Neural progenitor cell (in vitro differentiated cells): Measurements from ENCODE around the gene TMEM217.

Experiments
- EZH2 ChIP-seq: fragments of 200-600 bp; sonication (generic); IDR thresholded peaks from 2 replicates; pipeline ENCODE4 v1.6.1; 2017; ENCODE audit warnings: antibody characterized with exemption, mild to moderate bottlenecking, moderate library complexity
- EZH2phosphoT487 ChIP-seq: fragments of 200-600 bp; sonication (generic); IDR thresholded peaks from 2 replicates; pipeline ENCODE4 v1.6.1; 2017; ENCODE audit warnings: antibody characterized with exemption

GRCh38 chr6:37262446-37263026, 4.6 kb upstream of the TMEM217 start:
- TF ChIP-seq EZH2 (no peak), EZH2phosphoT487 (no peak)
